ENCODE results near the gene APLN.

Gene APLN

GRCh38 chrX:129661369-129661768 is 6.6 kb upstream of the APLN start:
- DNase-seq (ENCODE audit: low read depth in 2 of 2), result no peak

- no peak for DNase-seq (ENCODE audit: low read depth in 2 of 2)
These were observed 5.1 kb upstream of the APLN start for GRCh38 chrX:129659861-129660260.

- DNase-seq (ENCODE audit: low read depth in 2 of 2), result no peak
These were observed 4.4 kb upstream of the APLN start for GRCh38 chrX:129659141-129659540.

- DNase-seq (ENCODE audit: low read depth in 2 of 2), result no peak
These were observed 3.7 kb upstream of the APLN start for GRCh38 chrX:129658429-129658828.

- DNase-seq (ENCODE audit: low read depth in 2 of 2), result no peak
These were observed 942 bp upstream of the APLN start for GRCh38 chrX:129655547-129656249.

GRCh38 chrX:129653971-129654651 is 645 bp downstream of the APLN start:
- no peak for DNase-seq (ENCODE audit: low read depth in 2 of 2)

GRCh38 chrX:129653181-129653970 is 1.4 kb downstream of the APLN start:
- no peak for DNase-seq (ENCODE audit: low read depth in 2 of 2)

GRCh38 chrX:129652565-129653169 is 2.1 kb downstream of the APLN start:
- no peak for DNase-seq (ENCODE audit: low read depth in 2 of 2)

GRCh38 chrX:129651756-129652564 is 2.8 kb downstream of the APLN start:
- DNase-seq (ENCODE audit: low read depth in 2 of 2), result no peak

- no peak for DNase-seq (ENCODE audit: low read depth in 2 of 2)
These were observed 3.8 kb downstream of the APLN start for GRCh38 chrX:129650821-129651510.

- no peak for DNase-seq (ENCODE audit: low read depth in 2 of 2)
These were observed 4.5 kb downstream of the APLN start for GRCh38 chrX:129650183-129650689.

- no peak for DNase-seq (ENCODE audit: low read depth in 2 of 2)
These were observed 5.2 kb downstream of the APLN start for GRCh38 chrX:129649268-129650182.

GRCh38 chrX:129648514-129649267 is 6.1 kb downstream of the APLN start:
- DNase-seq (ENCODE audit: low read depth in 2 of 2), result no peak

GRCh38 chrX:129647418-129648410 is 7.0 kb downstream of the APLN start:
- DNase-seq (ENCODE audit: low read depth in 2 of 2), result no peak

- no peak for DNase-seq (ENCODE audit: low read depth in 2 of 2)
These were observed 8.0 kb downstream of the APLN start for GRCh38 chrX:129646566-129647417.

- DNase-seq (ENCODE audit: low read depth in 2 of 2), result no peak
These were observed 12.1 kb downstream of the APLN start for GRCh38 chrX:129642641-129643040.

GRCh38 chrX:129641941-129642340 is 12.8 kb downstream of the APLN start:
- DNase-seq (ENCODE audit: low read depth in 2 of 2), result no peak

Data from stimulated activated CD8-positive, alpha-beta memory T cell treated with anti-CD3 and anti-CD28 coated beads, Interleukin-2, amount 100 ng/mL, for 1 hour (primary cell).